B cell (primary cell): Measurements from ENCODE around the gene MST1. TPM values are rescaled to one million over a fixed set of nuclear protein-coding genes. Genes with fewer than 3 reads are reported as not detected.
A peak's percentile ranks its signal among the peaks of the same experiment; 100 is the strongest.

ENCODE experiments used
- ATAC-seq: fragments of 200-7000 bp; cut with Tn5 transposase; one replicate; pipeline ENCODE4 v1.10.0; 2021; ENCODE audit warnings: low read depth, mild to moderate bottlenecking, moderate number of reproducible peaks, moderate library complexity
- CTCF ChIA-PET: fragments of 350-600 bp; sonication (Branson Sonifier 250); formaldehyde crosslinking; loops from one replicate; lab custom pipeline; 2021; ENCODE audit warnings: antibody characterized with exemption, inconsistent platforms; lab: Charles Lee
- POLR2A ChIA-PET: fragments of 350-600 bp; sonication (Branson Sonifier 250); formaldehyde crosslinking; loops from one replicate; lab custom pipeline; 2021; ENCODE audit warnings: antibody characterized with exemption; lab: Charles Lee
- DNase-seq: peaks from one replicate; pipeline ENCODE4 v3.0.0; 2013
- H2AFZ ChIP-seq: 2 replicates; pipeline ENCODE4 v1.6.1; 2012; ENCODE audit warnings: mild to moderate bottlenecking, low read depth, low read length; ENCODE audit not compliant: insufficient read depth, poor library complexity, severe bottlenecking
- H3K27ac ChIP-seq, 2 donors: 1 replicate in 1 of 2; 2 replicates in 1 of 2; pipeline ENCODE4 v1.5.1; 2012 to 2013; ENCODE audit warnings: low read length in 2 of 2, mild to moderate bottlenecking in 2 of 2, moderate library complexity in 1 of 2
- H3K27me3 ChIP-seq, 4 experiments: fragments of 200-600 bp in 1 of 4; sonication (generic) in 1 of 4; replicated peaks in 1 of 4; 1 replicate in 2 of 4; 2 replicates in 2 of 4; pipeline versions ENCODE4 v1.6.1 to v1.7.0; 2013 to 2016; ENCODE audit warnings: low read length in 3 of 4, mild to moderate bottlenecking in 2 of 4, mixed read lengths in 1 of 4, moderate library complexity in 1 of 4; ENCODE audit not compliant: insufficient read depth in 4 of 4, control insufficient read depth in 3 of 4; ENCODE audit errors: control extremely low read depth in 1 of 4
- H3K36me3 ChIP-seq, 2 experiments: replicated peaks in 1 of 2; 1 replicate in 1 of 2; 2 replicates in 1 of 2; pipeline versions ENCODE4 v1.6.1 to v1.7.1; 2013; ENCODE audit warnings: low read length in 1 of 2; ENCODE audit not compliant: insufficient read depth in 2 of 2, control insufficient read depth in 1 of 2; ENCODE audit errors: control extremely low read depth in 1 of 2, extremely low read depth in 1 of 2
- H3K4me1 ChIP-seq, 2 donors: fragments of 200-600 bp in 1 of 2; sonication (generic) in 1 of 2; 1 replicate in 1 of 2; 2 replicates in 1 of 2; pipeline versions ENCODE4 v1.5.1 to v1.6.1; 2013 to 2017; ENCODE audit warnings: low read length in 2 of 2; ENCODE audit not compliant: control insufficient read depth in 2 of 2, insufficient read depth in 2 of 2
- H3K4me2 ChIP-seq: replicated peaks from 2 replicates; pipeline ENCODE3; 2012; ENCODE audit warnings: mild to moderate bottlenecking, low read depth, low read length; ENCODE audit not compliant: poor library complexity, severe bottlenecking
- H3K4me3 ChIP-seq, 5 experiments: fragments of 200-600 bp in 1 of 5; sonication (generic) in 1 of 5; 1 replicate in 3 of 5; 2 replicates in 2 of 5; pipeline versions ENCODE4 v1.5.1 to v1.7.0; 2011 to 2016; ENCODE audit warnings: low read length in 4 of 5, mild to moderate bottlenecking in 4 of 5, low read depth in 2 of 5, control low read depth in 1 of 5, moderate library complexity in 1 of 5; ENCODE audit not compliant: insufficient read depth in 1 of 5; ENCODE audit errors: control extremely low read depth in 1 of 5, extremely low read depth in 1 of 5
- H3K79me2 ChIP-seq: fragments of 200-600 bp; sonication (generic); one replicate; pipeline ENCODE4 v1.6.0; 2016; ENCODE audit warnings: low read length; ENCODE audit not compliant: control insufficient read depth, insufficient read depth
- H3K9ac ChIP-seq: fragments of 200-600 bp; sonication (generic); 2 replicates; pipeline ENCODE4 v1.6.1; 2017; ENCODE audit warnings: mild to moderate bottlenecking, low read length, moderate library complexity
- H3K9me3 ChIP-seq, 3 donors: one replicate each; pipeline versions ENCODE4 v1.6.1 to v1.7.1; 2013; ENCODE audit warnings: low read length in 2 of 3; ENCODE audit not compliant: control insufficient read depth in 2 of 3, insufficient read depth in 1 of 3; ENCODE audit errors: control extremely low read depth in 1 of 3
- H4K20me1 ChIP-seq: 2 replicates; pipeline ENCODE4 v1.6.0; 2012; ENCODE audit warnings: mild to moderate bottlenecking, low read length; ENCODE audit not compliant: insufficient read depth, control insufficient read depth, poor library complexity, severe bottlenecking
- H3K27ac Mint-ChIP-seq: one replicate; pipeline ENCODE4 v1.8.0; 2021; ENCODE audit warnings: mixed read lengths
- H3K27me3 Mint-ChIP-seq: one replicate; pipeline ENCODE4 v1.8.0; 2021; ENCODE audit warnings: mixed read lengths
- H3K4me1 Mint-ChIP-seq: one replicate; pipeline ENCODE4 v1.8.0; 2021; ENCODE audit warnings: mixed read lengths
- H3K4me3 Mint-ChIP-seq: one replicate; pipeline ENCODE4 v1.8.0; 2021; ENCODE audit warnings: mixed read lengths
- H3K9me3 Mint-ChIP-seq: one replicate; pipeline ENCODE4 v1.8.0; 2022; ENCODE audit warnings: mixed read lengths; ENCODE audit not compliant: insufficient read depth
- CTCF ChIP-seq: fragments of 200-600 bp; IDR thresholded peaks from one replicate; pipeline ENCODE4 v1.8.0; 2022; ENCODE audit warnings: antibody characterized with exemption, mild to moderate bottlenecking
- EZH2 ChIP-seq: IDR thresholded peaks from 2 replicates; pipeline ENCODE4 v1.6.1; 2012; ENCODE audit warnings: borderline replicate concordance, low read depth, mild to moderate bottlenecking, moderate library complexity, low read length; ENCODE audit not compliant: insufficient read depth, poor library complexity, severe bottlenecking
- WGBS: methylation state at CpG from one replicate; pipeline ENCODE4 v1.1.5; 2013; ENCODE audit warnings: missing lambda C conversion rate; ENCODE audit not compliant: insufficient coverage; 5-methylcytosine and 5-hydroxymethylcytosine counted together
- intact Hi-C: fragments of 100-400 bp; cut with micrococcal nuclease; formaldehyde crosslinking; loops from one replicate; pipeline ENCODE4 v1.10.0; 2022
- polyA plus RNA-seq: library from polyadenylated mRNA; depleted of rRNA; stranded (reverse); fragments of >200 nt; gene quantifications from 2 replicates; pipeline ENCODE4 v1.2.3, GENCODE V29; 2012
- total RNA-seq, 2 donors: library from RNA; stranded (reverse); fragments of 120-200 nt in 1 of 2; gene quantifications; 1 replicate in 1 of 2; 2 replicates in 1 of 2; pipeline versions ENCODE4 v1.2.3 to v1.2.4, GENCODE V29; 2013 to 2022

Gene MST1
- total and polyA plus RNA-seq, 2 donors (not counting 1 experiment from before 2014, with no cell fraction given): 14.5 to 26.4 TPM

- H3K4me2 ChIP-seq: no peak overlapping the region
- Mint-ChIP-seq H3K4me3 (no peak overlapping the region), H3K27me3 (no peaks in the 10 kb centered on the region), H3K4me1 (peaks cover 6% of the 10 kb centered on the region), H3K27ac (peak overlapping the region; percentile 59), H3K9me3 (no peaks in the 10 kb centered on the region)
- no peak overlapping the region for H3K27ac ChIP-seq
- H3K4me1 ChIP-seq: no peaks in the 10 kb centered on the region
- intact Hi-C loops: loop anchor here (1.0 kb wide), 2 partner anchors 99 to 203 kb away; no protein-coding TSS in a partner anchor
- H3K4me3 ChIP-seq: no peak overlapping the region
- DNase-seq: peak; percentile 81
- POLR2A ChIA-PET: no interaction called here
- H4K20me1 ChIP-seq: no peaks in the 10 kb centered on the region
- H3K36me3 ChIP-seq: peaks cover 0 to 40% of the 10 kb centered on the region in 2 experiments
- 63% methylated on average over 13 of the region's 14 CpGs for WGBS
- TF ChIP-seq CTCF (peak; percentile 87), EZH2 (no peak)
- no peak overlapping the region for H2AFZ ChIP-seq
- no peak overlapping the region for H3K9ac ChIP-seq
- H3K79me2 ChIP-seq: no peaks in the 10 kb centered on the region
- peak; percentile 99 for ATAC-seq
- CTCF ChIA-PET: interaction anchor here (0.5 to 5.0 kb wide), 5 partner anchors 15 to 317 kb away, joined by 3 to 40 read pairs (median 4); partner anchors contain the start of gene INKA1
- H3K27me3 ChIP-seq: no peaks in the 10 kb centered on the region
- peaks cover 0 to 3% (median 0%) of the 10 kb centered on the region in 3 donors for H3K9me3 ChIP-seq
Observed at GRCh38 chr3:49703443-49703927, 14.2 kb upstream of the MST1 start.

GRCh38 chr3:49702672-49703071 is 13.4 kb upstream of the MST1 start:
- Histone ChIP-seq H3K36me3 (peaks cover 0 to 49% of the 10 kb centered on the region in 2 experiments), H3K27ac (no peak overlapping the region), H3K27me3 (no peaks in the 10 kb centered on the region), H3K4me3 (no peak overlapping the region), H3K79me2 (no peaks in the 10 kb centered on the region), H3K9ac (no peak overlapping the region), H3K4me1 (no peaks in the 10 kb centered on the region), H2AFZ (no peak overlapping the region), H4K20me1 (no peaks in the 10 kb centered on the region), H3K4me2 (no peak overlapping the region), H3K9me3 (peaks cover 0 to 3% (median 0%) of the 10 kb centered on the region in 3 donors)
- Mint-ChIP-seq H3K27me3 (no peaks in the 10 kb centered on the region), H3K4me1 (peaks cover 6% of the 10 kb centered on the region), H3K9me3 (no peaks in the 10 kb centered on the region), H3K27ac (no peak overlapping the region), H3K4me3 (no peak overlapping the region)
- ChIA-PET CTCF (interaction anchor here (0.6 to 5.0 kb wide), 4 partner anchors 16 to 370 kb away, joined by 3 to 40 read pairs (median 7); no protein-coding TSS in a partner anchor), POLR2A (no interaction called here)
- ATAC-seq (no peak), DNase-seq (no peak)
- TF ChIP-seq EZH2: no peak
- TF ChIP-seq CTCF: no peak
- intact Hi-C loops: loop anchor here (1.0 kb wide), 2 partner anchors 100 to 204 kb away; no protein-coding TSS in a partner anchor
- 94% methylated on average over 9 of the region's 11 CpGs for WGBS
